SK-N-SH (cell line): Measurements from ENCODE around the gene FGF10. TPM values are rescaled to one million over a fixed set of nuclear protein-coding genes. Genes with fewer than 3 reads are reported as not detected.

Experiments
- CTCF ChIA-PET: fragments of 300-600, 350-600 bp; formaldehyde crosslinking; extraction: SDS; loops from one replicate; lab custom pipeline; 2021; lab: Yijun Ruan, JAX
- POLR2A ChIA-PET: fragments of 350-600 bp; sonication (Branson Sonifier 250); formaldehyde crosslinking; extraction: SDS; loops from one replicate; lab custom pipeline; 2020; ENCODE audit warnings: antibody characterized with exemption, inconsistent platforms; lab: Yijun Ruan, JAX
- DNase-seq: peaks from one replicate; pipeline ENCODE4 v3.0.0; 2012
- H2AFZ ChIP-seq: fragments of 200-600 bp; sonication (generic); 2 replicates; pipeline ENCODE4 v1.8.1; 2016; ENCODE audit warnings: antibody characterized with exemption, mild to moderate bottlenecking, low read depth
- H3F3A ChIP-seq: fragments of 200-600 bp; sonication (generic); replicated peaks from 2 replicates; pipeline ENCODE3; 2016; ENCODE audit warnings: antibody characterized with exemption, mild to moderate bottlenecking; ENCODE audit not compliant: insufficient read depth
- H3K27ac ChIP-seq, 2 experiments: fragments of 200-500 bp in 1 of 2; fragments of 200-600 bp in 1 of 2; sonication (Bioruptor generic) in 1 of 2; sonication (generic), shearing (Covaris generic) in 1 of 2; 2 replicates each; pipeline versions ENCODE4 v1.5.1 to v1.6.1; 2014 to 2016; ENCODE audit warnings: low read depth in 2 of 2, inconsistent platforms in 1 of 2, low read length in 1 of 2, mild to moderate bottlenecking in 1 of 2, mixed read lengths in 1 of 2
- H3K27me3 ChIP-seq: fragments of 200-600 bp; sonication (generic), shearing (Covaris generic); 2 replicates; pipeline ENCODE4 v1.6.1; 2016; ENCODE audit warnings: mixed run types; ENCODE audit not compliant: insufficient read depth
- H3K36me3 ChIP-seq, 2 experiments: fragments of 200-500 bp in 1 of 2; fragments of 200-600 bp in 1 of 2; sonication (Bioruptor generic) in 1 of 2; sonication (generic) in 1 of 2; replicated peaks in 1 of 2; 2 replicates each; pipeline versions ENCODE3 to v1.5.1; 2014 to 2016; ENCODE audit warnings: low read length in 1 of 2, mild to moderate bottlenecking in 1 of 2; ENCODE audit not compliant: insufficient read depth in 2 of 2, control insufficient read depth in 1 of 2
- H3K4me1 ChIP-seq, 2 experiments: fragments of 200-500 bp in 1 of 2; fragments of 200-600 bp in 1 of 2; sonication (Bioruptor generic) in 1 of 2; sonication (generic), shearing (Covaris generic) in 1 of 2; 2 replicates each; pipeline versions ENCODE4 v1.5.1 to v1.6.1; 2014 to 2016; ENCODE audit warnings: low read depth in 1 of 2, low read length in 1 of 2, mixed run types in 1 of 2; ENCODE audit not compliant: insufficient read depth in 2 of 2, control insufficient read depth in 1 of 2
- H3K4me2 ChIP-seq: fragments of 200-600 bp; sonication (generic), shearing (Covaris generic); 2 replicates; pipeline ENCODE4 v1.6.1; 2017; ENCODE audit warnings: mixed run types
- H3K4me3 ChIP-seq, 2 experiments: fragments of 200-500 bp in 1 of 2; fragments of 200-600 bp in 1 of 2; sonication (Bioruptor generic) in 1 of 2; sonication (generic), shearing (Covaris generic) in 1 of 2; 2 replicates each; pipeline versions ENCODE4 v1.5.1 to v1.8.1; 2014 to 2016; ENCODE audit warnings: low read depth in 2 of 2, inconsistent platforms in 1 of 2, low read length in 1 of 2, mild to moderate bottlenecking in 1 of 2, mixed read lengths in 1 of 2, moderate library complexity in 1 of 2
- H3K79me2 ChIP-seq: fragments of 200-600 bp; sonication (generic); 2 replicates; pipeline ENCODE4 v1.8.1; 2017; ENCODE audit warnings: mild to moderate bottlenecking; ENCODE audit not compliant: insufficient read depth
- H3K9ac ChIP-seq: fragments of 200-600 bp; sonication (generic); 2 replicates; pipeline ENCODE4 v1.6.1; 2017; ENCODE audit warnings: mixed run types
- H3K9me2 ChIP-seq: fragments of 200-600 bp; sonication (generic); 2 replicates; pipeline ENCODE4 v1.6.1; 2017; ENCODE audit warnings: mixed run types
- H3K9me3 ChIP-seq: fragments of 200-600 bp; sonication (generic); 2 replicates; pipeline ENCODE4 v1.6.1; 2017; ENCODE audit warnings: mixed run types, mild to moderate bottlenecking, moderate library complexity
- H4K20me1 ChIP-seq: fragments of 200-600 bp; sonication (generic); 2 replicates; pipeline ENCODE4 v1.6.1; 2017; ENCODE audit warnings: mild to moderate bottlenecking, mixed run types; ENCODE audit not compliant: insufficient read depth
- CTCF ChIP-seq: fragments of 200-600 bp; sonication (generic); IDR thresholded peaks from 2 replicates; pipeline ENCODE4 v1.6.1; 2017; ENCODE audit warnings: antibody characterized with exemption, mild to moderate bottlenecking, moderate library complexity
- ELF1 ChIP-seq: IDR thresholded peaks from 2 replicates; pipeline ENCODE4 v1.4.0; 2012
- EP300 ChIP-seq, 2 experiments: IDR thresholded peaks; 2 replicates each; pipeline versions ENCODE4 v1.4.0 to v1.6.1; 2012; ENCODE audit warnings: borderline replicate concordance in 1 of 2, low read depth in 1 of 2, low read length in 1 of 2
- FOSL2 ChIP-seq: IDR thresholded peaks from 2 replicates; pipeline ENCODE4 v1.4.0; 2012; ENCODE audit warnings: low read depth, mild to moderate bottlenecking, moderate library complexity, borderline replicate concordance
- GATA2 ChIP-seq: sonication (generic); formaldehyde crosslinking; IDR thresholded peaks from 2 replicates; pipeline ENCODE4 v1.5.0; 2020; ENCODE audit warnings: mild to moderate bottlenecking, missing genetic modification reagents
- IRF3 ChIP-seq: fragments of 150-350 bp; IDR thresholded peaks from 2 replicates; pipeline ENCODE4 v1.6.1; 2016; ENCODE audit warnings: mild to moderate bottlenecking, low read depth, low read length
- MEF2A ChIP-seq: IDR thresholded peaks from 2 replicates; pipeline ENCODE4 v1.4.0; 2012; ENCODE audit warnings: low read depth, borderline replicate concordance
- MXI1 ChIP-seq: IDR thresholded peaks from 2 replicates; pipeline ENCODE4 v1.6.1; 2012; ENCODE audit warnings: mild to moderate bottlenecking, low read depth, low read length, improper control_type of control experiment
- NFIC ChIP-seq: IDR thresholded peaks from 2 replicates; pipeline ENCODE4 v1.4.0; 2012; ENCODE audit warnings: borderline replicate concordance
- POLR2AphosphoS5 ChIP-seq: IDR thresholded peaks from 2 replicates; pipeline ENCODE4 v1.6.1; 2012; ENCODE audit warnings: low read depth, low read length
- RAD21 ChIP-seq: IDR thresholded peaks from 2 replicates; pipeline ENCODE4 v1.6.1; 2012; ENCODE audit warnings: mild to moderate bottlenecking, low read length
- RCOR1 ChIP-seq: fragments of 150-350 bp; IDR thresholded peaks from 2 replicates; pipeline ENCODE4 v1.6.1; 2017; ENCODE audit warnings: antibody characterized with exemption, low read length
- RXRA ChIP-seq: IDR thresholded peaks from 2 replicates; pipeline ENCODE4 v1.4.0; 2012; ENCODE audit warnings: low read depth, mild to moderate bottlenecking, borderline replicate concordance
- TCF12 ChIP-seq: IDR thresholded peaks from 2 replicates; pipeline ENCODE4 v1.4.0; 2012
- TEAD4 ChIP-seq: IDR thresholded peaks from 2 replicates; pipeline ENCODE4 v1.4.0; 2012; ENCODE audit warnings: mild to moderate bottlenecking, borderline replicate concordance; ENCODE audit not compliant: insufficient read depth
- YY1 ChIP-seq: IDR thresholded peaks from 2 replicates; pipeline ENCODE4 v1.4.0; 2012; ENCODE audit warnings: low read depth, mild to moderate bottlenecking
- WGBS: methylation state at CpG from one replicate; pipeline ENCODE4 v1.1.6; 2017; ENCODE audit warnings: low lambda C conversion rate; 5-methylcytosine and 5-hydroxymethylcytosine counted together
- polyA plus RNA-seq, 3 experiments: library from polyadenylated mRNA; depleted of rRNA; stranded (reverse); fragments of >200 nt; gene quantifications; 2 replicates each; pipeline ENCODE4 v1.2.3, GENCODE V29; 2012
- TF ChIP-seq, protein P1 (sequence below): IDR thresholded peaks from 2 replicates; pipeline ENCODE4; 2012
- TF ChIP-seq, protein P2 (sequence below): fragments of 150-350 bp; IDR thresholded peaks from 2 replicates; pipeline ENCODE4 v1.6.1; 2017; ENCODE audit warnings: antibody characterized with exemption, low read length, low read depth, borderline replicate concordance

The FGF10 gene
- polyA plus RNA-seq, 1 of the 3 experiments (the other 2 are of a cell fraction), result not detected

- Histone ChIP-seq H3K79me2 (no peaks in the 10 kb centered on the region), H4K20me1 (no peaks in the 10 kb centered on the region)
- WGBS, result 3% methylated on average over 3 of the region's 3 CpGs
These were observed 68.0 kb downstream of the FGF10 start for GRCh38 chr5:44321144-44321725.

More at GRCh38 chr5:44321144-44321725, 68.0 kb downstream of the FGF10 start:
- Histone ChIP-seq H3K36me3 (no peaks in the 10 kb centered on the region), H3F3A (no peaks in the 10 kb centered on the region), H3K9me2 (no peaks in the 10 kb centered on the region), H3K9ac (no peak overlapping the region), H3K4me3 (no peak overlapping the region), H3K4me2 (no peak overlapping the region), H3K4me1 (no peaks in the 10 kb centered on the region), H2AFZ (no peak overlapping the region), H3K27me3 (no peaks in the 10 kb centered on the region), H3K9me3 (no peaks in the 10 kb centered on the region), H3K27ac (no peak overlapping the region)
- CTCF ChIA-PET, result interaction anchor here (2.3 kb wide), 1 partner anchor 12 kb away, joined by 11 read pairs; no protein-coding TSS in a partner anchor
- no peak for TF ChIP-seq ELF1
- TF ChIP-seq TEAD4, result no peak
- no peak for TF ChIP-seq IRF3
- TF ChIP-seq TCF12, result no peak
- no peak for TF ChIP-seq RXRA
- no peak for TF ChIP-seq POLR2AphosphoS5
- no peak for TF ChIP-seq GATA2 (CRISPR knock-in tag)
- TF ChIP-seq, protein P1, sequence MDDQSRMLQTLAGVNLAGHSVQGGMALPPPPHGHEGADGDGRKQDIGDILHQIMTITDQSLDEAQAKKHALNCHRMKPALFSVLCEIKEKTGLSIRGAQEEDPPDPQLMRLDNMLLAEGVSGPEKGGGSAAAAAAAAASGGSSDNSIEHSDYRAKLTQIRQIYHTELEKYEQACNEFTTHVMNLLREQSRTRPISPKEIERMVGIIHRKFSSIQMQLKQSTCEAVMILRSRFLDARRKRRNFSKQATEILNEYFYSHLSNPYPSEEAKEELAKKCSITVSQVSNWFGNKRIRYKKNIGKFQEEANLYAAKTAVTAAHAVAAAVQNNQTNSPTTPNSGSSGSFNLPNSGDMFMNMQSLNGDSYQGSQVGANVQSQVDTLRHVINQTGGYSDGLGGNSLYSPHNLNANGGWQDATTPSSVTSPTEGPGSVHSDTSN, result no peak
- no peak for TF ChIP-seq FOSL2
- TF ChIP-seq, protein P2, sequence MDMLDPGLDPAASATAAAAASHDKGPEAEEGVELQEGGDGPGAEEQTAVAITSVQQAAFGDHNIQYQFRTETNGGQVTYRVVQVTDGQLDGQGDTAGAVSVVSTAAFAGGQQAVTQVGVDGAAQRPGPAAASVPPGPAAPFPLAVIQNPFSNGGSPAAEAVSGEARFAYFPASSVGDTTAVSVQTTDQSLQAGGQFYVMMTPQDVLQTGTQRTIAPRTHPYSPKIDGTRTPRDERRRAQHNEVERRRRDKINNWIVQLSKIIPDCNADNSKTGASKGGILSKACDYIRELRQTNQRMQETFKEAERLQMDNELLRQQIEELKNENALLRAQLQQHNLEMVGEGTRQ, result no peak
- no peak for TF ChIP-seq CTCF
- no peak for TF ChIP-seq RCOR1
- TF ChIP-seq MEF2A, result no peak
- no peak for TF ChIP-seq NFIC
- TF ChIP-seq EP300 (IDR thresholded peaks at IDR 0.05; ENCODE audit: borderline replicate concordance in 1 of 2, low read depth in 1 of 2, low read length in 1 of 2), result no peak
- no peak for TF ChIP-seq YY1
- TF ChIP-seq RAD21, result no peak
- TF ChIP-seq MXI1, result no peak
- DNase-seq, result no peak
- POLR2A ChIA-PET, result no interaction called here
